ENCODE results near the gene TNK1.

DNA sequence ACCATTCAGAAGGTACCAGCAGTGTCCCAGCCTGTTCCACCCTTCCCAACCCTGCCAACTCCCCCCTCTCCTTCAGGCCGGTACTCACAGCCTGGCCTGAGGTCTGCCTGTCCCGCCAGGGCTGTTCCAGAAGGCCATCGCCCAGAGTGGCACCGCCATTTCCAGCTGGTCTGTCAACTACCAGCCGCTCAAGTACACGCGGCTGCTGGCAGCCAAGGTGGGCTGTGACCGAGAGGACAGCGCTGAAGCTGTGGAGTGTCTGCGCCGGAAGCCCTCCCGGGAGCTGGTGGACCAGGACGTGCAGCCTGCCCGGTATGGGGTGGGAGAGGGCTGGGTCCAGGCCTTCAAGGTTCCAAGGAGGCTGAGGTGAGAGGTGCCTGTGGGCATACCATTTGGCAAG is 33.9 kb downstream of the TNK1 start:
- TF ChIP-seq, protein P1, sequence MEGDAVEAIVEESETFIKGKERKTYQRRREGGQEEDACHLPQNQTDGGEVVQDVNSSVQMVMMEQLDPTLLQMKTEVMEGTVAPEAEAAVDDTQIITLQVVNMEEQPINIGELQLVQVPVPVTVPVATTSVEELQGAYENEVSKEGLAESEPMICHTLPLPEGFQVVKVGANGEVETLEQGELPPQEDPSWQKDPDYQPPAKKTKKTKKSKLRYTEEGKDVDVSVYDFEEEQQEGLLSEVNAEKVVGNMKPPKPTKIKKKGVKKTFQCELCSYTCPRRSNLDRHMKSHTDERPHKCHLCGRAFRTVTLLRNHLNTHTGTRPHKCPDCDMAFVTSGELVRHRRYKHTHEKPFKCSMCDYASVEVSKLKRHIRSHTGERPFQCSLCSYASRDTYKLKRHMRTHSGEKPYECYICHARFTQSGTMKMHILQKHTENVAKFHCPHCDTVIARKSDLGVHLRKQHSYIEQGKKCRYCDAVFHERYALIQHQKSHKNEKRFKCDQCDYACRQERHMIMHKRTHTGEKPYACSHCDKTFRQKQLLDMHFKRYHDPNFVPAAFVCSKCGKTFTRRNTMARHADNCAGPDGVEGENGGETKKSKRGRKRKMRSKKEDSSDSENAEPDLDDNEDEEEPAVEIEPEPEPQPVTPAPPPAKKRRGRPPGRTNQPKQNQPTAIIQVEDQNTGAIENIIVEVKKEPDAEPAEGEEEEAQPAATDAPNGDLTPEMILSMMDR (IDR thresholded peaks at IDR 0.05) = no peak
- TF ChIP-seq POLR2A (IDR thresholded peaks at IDR 0.05) = no peak
